Measurements from ENCODE around the gene UBTFL1. TPM values are rescaled to one million over a fixed set of nuclear protein-coding genes. Genes with fewer than 3 reads are reported as not detected.

Gene UBTFL1
- total RNA-seq, 1 donor from 2014 or later, result not detected

DNA sequence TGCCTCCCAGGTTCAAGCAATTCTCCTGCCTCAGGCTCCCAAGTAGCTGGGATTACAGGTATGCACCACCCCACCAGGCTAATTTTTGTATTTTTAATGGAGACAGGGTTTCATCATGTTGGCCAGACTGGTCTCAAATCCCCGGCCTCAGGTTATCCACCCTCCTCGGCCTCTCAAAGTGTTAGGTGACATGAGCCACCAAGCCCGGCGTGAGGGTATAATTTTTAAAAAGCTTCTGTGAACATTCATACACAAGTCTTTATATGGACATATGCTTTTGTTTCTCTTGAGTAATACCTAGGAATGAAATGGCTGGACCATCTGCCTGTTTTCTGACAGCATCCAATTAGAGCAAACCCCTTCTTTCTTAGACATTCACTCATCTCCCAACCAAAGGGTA, 34.4 kb downstream of the UBTFL1 start:
- intact Hi-C loops (cut with DNase I), result no loop called here
- ATAC-seq, result no peak
- H3K4me1 ChIP-seq, result no peaks in the 10 kb centered on the region
- H3K27me3 ChIP-seq, result no peaks in the 10 kb centered on the region
- DNase-seq, result no peak
- no peaks in the 10 kb centered on the region for H3K9me3 ChIP-seq
- no peak overlapping the region for H3K27ac ChIP-seq
- TF ChIP-seq, protein P1, sequence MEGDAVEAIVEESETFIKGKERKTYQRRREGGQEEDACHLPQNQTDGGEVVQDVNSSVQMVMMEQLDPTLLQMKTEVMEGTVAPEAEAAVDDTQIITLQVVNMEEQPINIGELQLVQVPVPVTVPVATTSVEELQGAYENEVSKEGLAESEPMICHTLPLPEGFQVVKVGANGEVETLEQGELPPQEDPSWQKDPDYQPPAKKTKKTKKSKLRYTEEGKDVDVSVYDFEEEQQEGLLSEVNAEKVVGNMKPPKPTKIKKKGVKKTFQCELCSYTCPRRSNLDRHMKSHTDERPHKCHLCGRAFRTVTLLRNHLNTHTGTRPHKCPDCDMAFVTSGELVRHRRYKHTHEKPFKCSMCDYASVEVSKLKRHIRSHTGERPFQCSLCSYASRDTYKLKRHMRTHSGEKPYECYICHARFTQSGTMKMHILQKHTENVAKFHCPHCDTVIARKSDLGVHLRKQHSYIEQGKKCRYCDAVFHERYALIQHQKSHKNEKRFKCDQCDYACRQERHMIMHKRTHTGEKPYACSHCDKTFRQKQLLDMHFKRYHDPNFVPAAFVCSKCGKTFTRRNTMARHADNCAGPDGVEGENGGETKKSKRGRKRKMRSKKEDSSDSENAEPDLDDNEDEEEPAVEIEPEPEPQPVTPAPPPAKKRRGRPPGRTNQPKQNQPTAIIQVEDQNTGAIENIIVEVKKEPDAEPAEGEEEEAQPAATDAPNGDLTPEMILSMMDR (IDR thresholded peaks at IDR 0.05), result no peak
- H3K36me3 ChIP-seq, result no peaks in the 10 kb centered on the region
- H3K4me3 ChIP-seq, result no peak overlapping the region

DNA sequence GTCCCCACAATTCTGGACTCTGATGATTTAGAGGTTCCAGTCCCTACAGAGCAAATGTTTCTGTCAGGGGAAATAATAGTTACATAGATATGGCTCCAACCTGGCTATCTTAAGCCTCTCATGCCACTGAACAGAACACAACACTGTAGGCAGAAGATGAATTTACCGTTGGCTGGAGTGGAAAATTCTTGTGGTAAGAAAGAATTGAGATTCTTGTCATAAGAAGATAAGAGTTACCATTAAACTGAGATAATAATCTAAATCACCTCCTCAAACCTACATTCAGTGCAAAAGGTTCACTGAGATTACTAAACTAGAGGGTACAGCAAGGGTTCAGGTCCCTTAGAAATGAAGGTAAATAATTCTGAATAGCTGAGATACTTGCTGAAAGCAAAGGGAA, 38.6 kb downstream of the UBTFL1 start:
- DNase-seq, result no peak
- no peaks in the 10 kb centered on the region for H3K27me3 ChIP-seq
- no peak overlapping the region for H3K27ac ChIP-seq
- no peaks in the 10 kb centered on the region for H3K36me3 ChIP-seq
- TF ChIP-seq, protein P1 (IDR thresholded peaks at IDR 0.05), result no peak
- no peaks in the 10 kb centered on the region for H3K4me1 ChIP-seq
- intact Hi-C loops (cut with DNase I), result no loop called here
- no peak overlapping the region for H3K4me3 ChIP-seq
- ATAC-seq, result no peak
- no peaks in the 10 kb centered on the region for H3K9me3 ChIP-seq

DNA sequence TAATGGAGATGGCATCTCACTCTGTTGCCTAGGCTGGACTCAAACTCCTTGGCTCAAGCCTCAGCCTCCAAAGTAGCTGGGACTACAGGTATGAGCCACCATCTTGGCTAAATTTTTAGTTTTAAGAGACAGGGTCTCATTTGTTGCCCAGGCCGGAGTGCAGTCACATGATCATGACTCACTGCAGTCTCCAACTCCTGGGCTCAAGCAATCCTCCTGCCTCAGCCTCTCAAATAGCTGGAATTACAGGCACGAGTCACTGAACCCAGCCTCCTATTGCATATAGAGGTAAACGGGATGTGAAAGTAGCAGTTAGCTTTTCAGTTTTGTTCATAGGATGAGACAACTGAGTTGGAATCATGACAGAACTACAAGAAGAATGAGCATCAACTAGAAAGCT, 39.2 kb downstream of the UBTFL1 start:
- ATAC-seq (no peak), DNase-seq (no peak)
- H3K27me3 ChIP-seq, result no peaks in the 10 kb centered on the region
- TF ChIP-seq, protein P1 (IDR thresholded peaks at IDR 0.05), result no peak
- intact Hi-C loops (cut with DNase I), result no loop called here
- H3K9me3 ChIP-seq, result no peaks in the 10 kb centered on the region
- no peak overlapping the region for H3K27ac ChIP-seq
- no peak overlapping the region for H3K4me3 ChIP-seq
- H3K36me3 ChIP-seq, result no peaks in the 10 kb centered on the region
- no peaks in the 10 kb centered on the region for H3K4me1 ChIP-seq

DNA sequence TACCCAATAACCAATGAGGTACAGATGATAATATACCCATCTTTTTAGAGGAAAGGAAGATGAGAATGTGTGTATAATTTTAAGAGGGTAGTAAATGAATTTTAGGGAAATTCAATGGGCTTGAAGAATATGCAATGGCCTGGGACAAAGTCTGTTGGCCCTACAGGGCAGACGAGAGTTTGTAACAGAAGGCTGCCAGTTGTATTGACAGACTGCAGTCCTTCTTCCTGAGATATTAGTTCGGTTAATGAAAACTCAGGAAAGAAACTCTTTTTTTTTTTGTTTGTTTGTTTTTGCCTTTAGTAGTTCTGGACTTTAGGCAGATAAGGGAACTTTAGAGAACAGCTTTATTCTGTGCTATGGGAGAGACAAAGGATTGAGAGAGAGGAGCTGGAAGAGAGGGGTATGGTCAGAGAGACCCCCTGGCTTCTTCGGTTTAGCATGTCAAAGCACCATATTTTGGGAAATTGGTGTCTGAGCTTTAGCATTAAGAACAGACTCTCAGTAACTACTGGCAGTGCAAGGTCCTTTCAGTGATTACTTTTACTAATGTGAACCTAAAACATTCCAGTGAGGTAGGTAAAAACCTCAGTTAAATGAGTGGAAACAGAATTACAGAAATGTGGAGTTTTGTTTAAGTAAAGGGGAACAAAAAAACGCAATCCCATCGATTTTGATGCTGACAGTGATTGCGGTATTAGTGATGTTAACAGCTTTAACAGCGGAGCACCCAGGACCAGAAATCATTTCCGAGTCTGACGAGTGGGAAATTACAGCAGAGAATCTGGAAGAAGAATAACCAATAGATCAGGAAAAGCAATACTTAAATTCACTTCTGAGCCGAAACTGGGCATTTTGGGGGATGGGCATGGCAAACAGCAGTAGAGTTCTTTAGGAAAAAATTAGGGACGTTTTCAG, 48.1 kb downstream of the UBTFL1 start:
- peak overlapping the region; percentile 11 for H3K27ac ChIP-seq

DNA sequence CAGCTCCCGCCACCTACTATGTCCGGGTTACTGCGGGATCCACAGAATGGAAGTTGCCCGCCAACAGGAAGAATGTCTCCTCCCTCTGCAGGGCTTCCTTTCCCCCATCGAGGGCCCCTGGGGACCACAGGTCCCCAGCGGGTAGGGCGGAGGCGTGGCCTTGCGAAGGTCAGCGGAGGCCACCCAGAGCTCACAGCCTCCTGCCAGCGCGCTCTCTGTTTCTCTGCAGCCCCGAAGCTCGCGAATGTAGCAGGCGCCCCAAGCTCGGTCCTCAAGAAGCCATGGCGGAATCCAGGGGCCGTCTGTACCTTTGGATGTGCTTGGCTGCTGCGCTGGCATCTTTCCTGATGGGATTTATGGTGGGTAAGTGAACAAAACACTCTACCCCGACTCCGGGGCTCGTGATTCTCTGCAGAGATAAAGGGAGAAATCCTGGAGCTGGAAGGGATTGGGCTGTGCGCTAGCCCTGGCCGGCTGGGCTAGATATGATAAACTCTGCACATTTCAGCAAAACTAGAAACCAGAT, 48.8 kb downstream of the UBTFL1 start, which contains the start of gene NAALAD2:
NAALAD2 (plus strand) TSS at position 186 of the 526 bp plus-strand sequence; CDS start at position 282, 96 bp downstream.
- H3K4me1 ChIP-seq, result no peaks in the 10 kb centered on the region
- TF ChIP-seq, protein P1 (IDR thresholded peaks at IDR 0.05), result no peak
- peak; percentile 65 for DNase-seq
- peak within 1 kb of the TSS; percentile 11 for H3K27ac ChIP-seq
- peak within 1 kb of the TSS; percentile 48 for H3K4me3 ChIP-seq
- peak; percentile 67 for ATAC-seq
- H3K9me3 ChIP-seq, result no peaks in the 10 kb centered on the region
- no peaks in the 10 kb centered on the region for H3K36me3 ChIP-seq
- H3K27me3 ChIP-seq, result peaks cover 16% of the 10 kb centered on the region
- intact Hi-C loops (cut with DNase I), result no loop called here

More for the DNA sequence above, 48.1 kb downstream of the UBTFL1 start:
- Histone ChIP-seq H3K36me3 (no peaks in the 10 kb centered on the region), H3K4me1 (no peaks in the 10 kb centered on the region), H3K27me3 (peaks cover 16% of the 10 kb centered on the region), H3K4me3 (peak overlapping the region; percentile 48), H3K9me3 (no peaks in the 10 kb centered on the region)
- ATAC-seq (no peak), DNase-seq (no peak)
- TF ChIP-seq, protein P1 (IDR thresholded peaks at IDR 0.05), result no peak
- intact Hi-C loops (cut with DNase I), result no loop called here

Measured in upper lobe of right lung (tissue), 1 donor.